HL-60 (cell line): ENCODE data around the gene FAM13C.

ENCODE experiments used
- DNase-seq, 2 experiments: peaks; one replicate each; pipeline ENCODE4 v3.0.0-alpha.2; 2010 to 2020; ENCODE audit warnings: low read depth in 1 of 2, low spot score in 1 of 2
- H3K27ac ChIP-seq: fragments of 250-450 bp; sonication (Bioruptor Pico); replicated peaks from 2 replicates; pipeline ENCODE4 v1.5.1; 2020; ENCODE audit warnings: mild to moderate bottlenecking, moderate library complexity
- H3K27me3 ChIP-seq: fragments of 250-450 bp; sonication (Bioruptor Pico); 2 replicates; pipeline ENCODE4 v1.5.1; 2021; ENCODE audit warnings: mild to moderate bottlenecking, moderate library complexity; ENCODE audit not compliant: insufficient read depth, poor library complexity, severe bottlenecking
- H3K4me3 ChIP-seq: replicated peaks from 2 replicates; pipeline ENCODE4 v1.5.1; 2011; ENCODE audit warnings: mild to moderate bottlenecking, control low read depth, low read length; ENCODE audit not compliant: insufficient read depth
- CTCF ChIP-seq: IDR thresholded peaks from one replicate; pipeline ENCODE4 v1.5.1; 2011; ENCODE audit warnings: low read length, control low read depth, inconsistent platforms; ENCODE audit not compliant: insufficient read depth
- GABPA ChIP-seq: IDR thresholded peaks from 2 replicates; pipeline ENCODE4 v1.6.1; 2012; ENCODE audit warnings: low read depth
- POLR2AphosphoS5 ChIP-seq: IDR thresholded peaks from 2 replicates; pipeline ENCODE4 v1.6.1; 2012; ENCODE audit warnings: low read depth
- REST ChIP-seq: IDR thresholded peaks from 2 replicates; pipeline ENCODE4 v1.6.1; 2012; ENCODE audit warnings: low read depth; ENCODE audit not compliant: insufficient replicate concordance
- SPI1 ChIP-seq: IDR thresholded peaks from 2 replicates; pipeline ENCODE4 v1.6.1; 2012; ENCODE audit warnings: low read depth, mild to moderate bottlenecking, borderline replicate concordance

The FAM13C gene

DNA sequence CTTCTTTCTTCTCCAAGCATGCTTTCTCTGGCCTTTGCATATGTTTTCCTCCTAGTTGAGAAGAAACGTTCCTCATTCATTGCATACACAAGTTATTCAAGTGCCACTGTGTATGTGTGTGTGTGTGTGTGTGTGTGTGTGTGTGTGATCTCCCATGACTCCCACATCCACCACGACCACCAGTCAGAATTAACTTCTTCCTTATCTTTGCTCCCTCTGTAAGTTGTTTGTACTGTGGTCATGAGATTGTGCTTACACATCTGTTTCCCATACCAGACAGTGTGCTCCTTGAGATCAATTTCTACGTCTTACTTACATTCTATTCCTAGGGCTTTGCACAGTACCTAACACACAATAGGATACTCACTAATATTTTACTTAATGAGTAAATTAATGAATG lies 22.4 kb upstream of the FAM13C start:
- no peak overlapping the region for H3K4me3 ChIP-seq
- DNase-seq, result no peak
- H3K27ac ChIP-seq, result no peak overlapping the region
- TF ChIP-seq SPI1 (no peak), POLR2AphosphoS5 (no peak), REST (no peak), CTCF (no peak), GABPA (no peak)
- no peaks in the 10 kb centered on the region for H3K27me3 ChIP-seq

DNA sequence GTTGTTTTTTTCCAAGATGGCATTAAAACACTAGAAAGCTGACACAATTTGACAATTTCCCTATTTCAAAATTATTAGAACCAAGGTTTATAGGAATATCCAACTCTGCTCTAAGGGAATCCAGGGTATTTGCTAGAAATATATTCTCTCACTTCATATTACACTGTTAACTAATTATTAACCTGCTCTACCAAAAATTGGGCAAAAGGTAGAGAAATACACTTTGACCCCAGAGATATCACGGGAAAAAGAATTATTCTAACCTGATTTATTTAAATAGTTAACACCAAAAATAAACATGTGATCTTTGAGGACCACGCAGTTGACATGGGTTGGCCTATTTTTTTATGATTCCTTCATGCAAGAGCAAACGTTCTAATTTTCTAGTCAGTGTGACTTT lies 21.6 kb upstream of the FAM13C start:
- TF ChIP-seq CTCF (no peak), SPI1 (no peak), POLR2AphosphoS5 (no peak), REST (no peak), GABPA (no peak)
- H3K27ac ChIP-seq, result no peak overlapping the region
- H3K4me3 ChIP-seq, result no peak overlapping the region
- no peaks in the 10 kb centered on the region for H3K27me3 ChIP-seq
- no peak for DNase-seq

- H3K4me3 ChIP-seq, result no peak overlapping the region
- H3K27ac ChIP-seq, result no peak overlapping the region
- no peak for TF ChIP-seq REST
- no peak for TF ChIP-seq POLR2AphosphoS5
- no peak for TF ChIP-seq SPI1
- TF ChIP-seq CTCF, result no peak
- TF ChIP-seq GABPA, result no peak
- H3K27me3 ChIP-seq, result no peaks in the 10 kb centered on the region
- DNase-seq, result no peak
These were observed 21.1 kb upstream of the FAM13C start for GRCh38 chr10:59383436-59383835.
